HG03095 (cell line): ENCODE measurements around the gene CTXN1.

Source experiments
- ATAC-seq: cut with Tn5 transposase; IDR thresholded peaks from one replicate; pipeline ENCODE4 v1.9.1; 2021; ENCODE audit warnings: moderate library complexity; ENCODE audit not compliant: unreplicated experiment

The CTXN1 gene

DNA sequence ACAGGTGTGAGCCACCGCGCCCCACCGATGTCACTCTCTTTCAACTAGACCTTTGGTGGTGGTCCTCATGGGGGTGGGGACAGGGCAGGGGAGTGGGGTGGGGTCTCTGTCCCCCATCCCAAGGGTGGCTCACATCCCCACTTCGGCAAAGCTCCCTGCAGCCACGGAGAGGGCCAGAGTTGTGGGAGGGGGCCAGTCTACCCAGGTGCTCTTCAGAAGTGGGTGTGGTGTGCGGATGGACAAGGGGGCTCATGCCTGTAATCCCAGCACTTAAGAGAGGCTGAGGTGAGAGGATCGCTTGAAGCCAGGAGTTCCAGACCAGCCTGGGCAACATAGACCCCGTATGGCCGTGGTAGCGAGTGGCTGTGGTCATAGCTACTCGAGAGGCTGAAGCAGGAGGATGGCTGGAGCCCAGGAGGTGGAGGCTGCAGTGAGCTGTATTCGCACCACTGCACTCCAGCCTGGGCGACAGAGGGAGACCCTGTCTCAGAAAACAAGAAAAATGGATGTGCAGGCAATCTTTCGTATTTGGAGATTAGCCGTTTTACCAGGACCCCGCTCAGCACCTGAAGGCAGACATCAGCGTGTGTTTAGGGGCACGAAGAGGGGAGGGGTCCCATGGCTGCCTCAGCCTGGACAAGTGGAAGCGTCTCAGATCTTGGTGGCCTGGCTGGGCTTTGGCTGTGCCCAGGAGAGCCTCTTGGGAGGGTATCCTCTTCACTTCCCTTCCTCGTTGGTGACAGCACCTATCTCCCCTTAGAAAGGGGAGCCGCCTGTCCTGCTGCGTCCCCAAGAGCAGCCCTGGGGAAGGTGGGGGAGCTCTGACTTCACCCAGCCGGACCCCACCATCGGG lies 10.5 kb downstream of the CTXN1 start:
- no peak for ATAC-seq

DNA sequence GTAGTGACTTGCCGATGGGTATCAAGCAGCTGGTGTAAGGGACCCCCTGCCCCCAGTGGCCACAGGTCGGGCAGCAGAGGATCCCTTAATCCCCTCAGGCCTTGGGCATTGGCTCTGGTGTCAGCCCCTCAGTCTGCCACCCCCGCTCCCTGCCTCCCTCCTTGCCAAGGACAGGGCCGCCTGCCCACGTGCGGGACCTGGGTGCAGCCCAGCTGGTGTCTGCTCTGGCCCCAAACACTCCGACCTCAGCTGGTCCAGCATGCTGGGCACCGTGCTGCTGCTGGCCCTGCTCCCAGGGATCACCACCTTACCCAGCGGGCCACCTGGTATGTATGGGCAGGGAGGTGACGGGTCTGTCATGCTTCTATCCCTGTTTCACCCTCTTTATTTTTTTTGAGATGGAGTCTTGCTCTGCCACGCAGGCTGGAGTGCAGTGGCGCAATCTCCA lies 11.3 kb downstream of the CTXN1 start, which contains the start of gene TGFBR3L:
TSS of gene TGFBR3L (plus strand) at position 233 of the 448 bp plus-strand sequence.
- no peak for ATAC-seq

DNA sequence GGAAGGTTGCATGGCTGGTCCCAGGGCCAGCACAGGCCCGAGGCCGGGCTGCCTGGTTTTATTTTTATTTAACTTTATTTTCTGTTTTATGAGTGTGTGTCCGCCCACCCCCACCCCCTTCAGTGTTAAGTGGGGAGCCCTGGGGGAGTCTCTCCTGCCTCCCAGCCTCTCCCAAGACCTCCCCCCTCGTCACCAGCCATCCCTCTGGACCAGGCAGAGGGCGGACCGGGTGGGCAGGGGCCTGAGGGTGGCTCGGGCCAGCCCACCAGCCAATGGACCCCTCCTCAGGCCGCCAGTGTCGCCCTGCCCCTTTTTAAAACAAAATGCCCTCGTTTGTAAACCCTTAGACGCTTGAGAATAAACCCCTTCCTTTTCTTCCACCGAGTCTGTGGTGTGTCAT lies 11.8 kb downstream of the CTXN1 start:
- no peak for ATAC-seq

DNA sequence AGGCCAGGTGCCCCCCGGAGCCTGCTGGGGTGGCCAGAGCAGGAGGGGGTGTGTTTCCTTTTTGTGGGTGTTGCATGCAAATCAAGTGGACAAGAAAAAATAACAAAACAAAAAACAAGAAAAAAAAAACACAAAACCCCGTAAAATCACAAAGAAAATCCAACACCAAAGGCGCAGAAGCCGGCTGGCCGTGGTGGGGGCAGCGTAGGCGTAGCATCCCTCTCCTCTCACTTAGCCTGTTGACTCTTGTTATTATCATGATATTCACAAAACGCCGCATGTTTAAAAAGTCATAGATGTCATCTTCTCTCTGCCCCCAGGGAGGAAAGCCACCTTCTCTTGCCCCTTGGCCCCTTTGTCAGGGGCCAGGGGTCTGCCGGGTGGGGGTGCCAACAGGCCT lies 12.3 kb downstream of the CTXN1 start:
- no peak for ATAC-seq

DNA sequence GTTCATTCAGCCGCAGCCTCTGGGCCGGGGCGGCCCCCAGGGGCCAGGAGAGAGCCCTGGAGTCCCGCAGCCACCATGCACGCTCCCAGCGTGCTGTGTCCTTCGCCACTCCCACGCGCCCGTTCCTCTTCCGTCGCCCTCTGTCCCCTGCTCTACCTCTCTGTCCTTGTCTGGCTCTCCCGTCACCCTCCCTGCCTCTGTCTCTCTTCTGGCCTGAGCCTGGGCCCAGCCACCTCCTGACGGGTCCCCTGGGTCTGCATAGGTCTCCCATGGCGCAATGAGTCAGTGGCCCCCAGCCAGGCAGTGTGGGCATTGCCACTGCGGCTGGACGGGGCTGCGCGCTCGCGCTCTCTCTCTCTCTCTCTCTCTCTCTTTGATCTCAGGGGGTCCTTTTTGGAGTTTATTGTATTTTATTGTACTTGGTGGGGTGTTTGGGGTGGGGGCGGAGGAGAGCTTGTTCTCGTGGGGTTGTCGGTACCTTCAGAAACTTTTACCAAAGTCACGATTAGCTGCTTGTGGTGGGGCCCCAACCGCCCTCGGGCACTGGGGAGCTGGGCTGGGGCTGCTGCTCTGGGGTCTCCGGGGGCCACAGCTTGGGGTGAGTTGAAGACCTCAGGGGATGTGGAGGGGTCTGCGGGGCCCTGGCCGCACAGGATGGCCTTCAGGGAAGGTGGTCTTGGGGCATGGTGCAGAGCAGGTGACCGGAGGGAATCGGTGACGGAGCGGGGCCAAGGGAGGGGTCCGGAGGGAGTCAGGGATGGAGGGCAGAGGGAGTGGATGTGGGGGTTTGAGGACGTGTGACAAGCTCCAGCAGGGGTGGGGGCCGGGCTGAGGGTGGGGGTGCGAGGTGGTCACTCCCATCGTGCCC lies 13.0 kb downstream of the CTXN1 start:
- ATAC-seq, result no peak

DNA sequence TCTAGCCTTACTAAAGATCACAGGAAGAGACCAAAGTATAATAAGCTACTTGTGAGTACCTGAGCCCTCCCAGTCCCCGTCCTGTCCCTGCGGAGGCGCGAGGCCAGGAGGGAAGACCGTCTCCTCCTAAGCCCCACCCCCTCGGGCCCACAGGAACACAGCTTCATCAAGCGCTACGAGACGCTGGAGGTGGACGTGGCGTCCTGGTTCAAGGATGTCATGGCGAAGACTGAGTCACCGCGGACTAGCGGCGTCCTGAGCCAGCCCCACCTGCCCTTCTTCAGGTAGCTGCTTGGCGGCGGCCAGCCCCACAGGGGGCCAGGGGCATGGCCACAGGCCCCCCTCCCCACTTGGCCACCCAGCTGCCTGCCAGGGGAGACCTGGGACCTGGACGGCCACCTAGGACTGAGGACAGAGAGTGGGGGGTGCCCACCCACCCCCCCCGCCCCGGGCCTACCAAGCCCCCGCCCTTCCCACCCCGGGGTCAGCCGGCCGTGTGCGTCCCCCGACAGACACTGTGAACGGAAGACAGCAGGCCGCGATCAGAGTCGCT lies 13.7 kb downstream of the CTXN1 start:
- no peak for ATAC-seq

DNA sequence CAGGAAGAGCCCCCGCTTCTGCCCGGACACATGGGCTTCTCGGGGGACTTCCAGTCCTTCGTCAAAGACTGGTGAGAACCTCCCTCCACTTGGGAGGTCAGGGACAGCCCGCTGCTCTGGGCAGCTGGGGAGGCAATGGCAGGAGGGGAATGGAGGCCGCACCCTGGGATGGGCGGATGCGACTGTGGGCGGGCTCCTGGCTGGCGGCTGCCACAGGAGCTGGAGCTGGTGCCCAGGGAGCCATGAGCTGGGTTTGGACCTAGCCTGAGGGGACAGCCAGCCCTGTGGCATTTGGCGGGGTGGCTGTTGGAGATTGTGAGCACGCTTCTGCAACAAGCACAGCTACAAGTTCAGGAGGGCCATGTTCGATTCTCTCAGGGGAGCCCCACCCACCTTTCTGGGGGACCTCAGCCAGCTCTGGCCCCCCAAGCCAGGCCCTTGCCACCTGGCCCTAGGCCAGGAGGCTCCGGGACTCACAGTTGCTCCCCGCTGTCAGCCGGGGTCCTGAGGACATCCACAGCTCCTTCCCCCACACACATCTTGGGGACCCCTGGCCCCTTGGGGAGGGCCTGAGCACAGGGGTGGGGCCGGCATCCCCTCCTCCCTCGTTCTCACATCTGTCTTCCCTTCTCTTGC lies 14.3 kb downstream of the CTXN1 start:
- no peak for ATAC-seq

DNA sequence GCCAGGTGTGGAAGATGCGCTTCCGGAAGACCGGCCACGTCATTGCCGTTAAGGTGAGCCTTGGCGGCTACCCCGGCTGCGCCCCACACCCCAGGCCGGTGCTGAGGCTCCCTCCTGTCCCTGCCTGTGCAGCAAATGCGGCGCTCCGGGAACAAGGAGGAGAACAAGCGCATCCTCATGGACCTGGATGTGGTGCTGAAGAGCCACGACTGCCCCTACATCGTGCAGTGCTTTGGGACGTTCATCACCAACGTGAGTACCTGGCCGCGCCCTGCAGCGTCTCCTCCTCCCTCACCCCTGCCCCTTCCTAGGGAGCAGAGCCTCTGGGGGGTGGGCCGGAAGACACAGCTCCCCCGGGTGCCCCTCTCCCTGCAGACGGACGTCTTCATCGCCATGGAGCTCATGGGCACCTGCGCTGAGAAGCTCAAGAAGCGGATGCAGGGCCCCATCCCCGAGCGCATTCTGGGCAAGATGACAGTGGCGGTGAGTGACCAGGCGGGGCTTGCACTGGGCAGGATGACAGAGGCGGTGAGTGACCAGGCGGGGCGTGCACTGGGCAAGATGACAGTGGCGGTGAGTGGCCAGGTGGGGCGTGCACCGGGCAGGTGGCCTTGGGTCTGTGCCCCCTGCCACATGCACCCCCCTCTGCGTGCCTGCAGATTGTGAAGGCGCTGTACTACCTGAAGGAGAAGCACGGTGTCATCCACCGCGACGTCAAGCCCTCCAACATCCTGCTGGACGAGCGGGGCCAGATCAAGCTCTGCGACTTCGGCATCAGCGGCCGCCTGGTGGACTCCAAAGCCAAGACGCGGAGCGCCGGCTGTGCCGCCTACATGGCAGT lies 15.4 kb downstream of the CTXN1 start:
- no peak for ATAC-seq

DNA sequence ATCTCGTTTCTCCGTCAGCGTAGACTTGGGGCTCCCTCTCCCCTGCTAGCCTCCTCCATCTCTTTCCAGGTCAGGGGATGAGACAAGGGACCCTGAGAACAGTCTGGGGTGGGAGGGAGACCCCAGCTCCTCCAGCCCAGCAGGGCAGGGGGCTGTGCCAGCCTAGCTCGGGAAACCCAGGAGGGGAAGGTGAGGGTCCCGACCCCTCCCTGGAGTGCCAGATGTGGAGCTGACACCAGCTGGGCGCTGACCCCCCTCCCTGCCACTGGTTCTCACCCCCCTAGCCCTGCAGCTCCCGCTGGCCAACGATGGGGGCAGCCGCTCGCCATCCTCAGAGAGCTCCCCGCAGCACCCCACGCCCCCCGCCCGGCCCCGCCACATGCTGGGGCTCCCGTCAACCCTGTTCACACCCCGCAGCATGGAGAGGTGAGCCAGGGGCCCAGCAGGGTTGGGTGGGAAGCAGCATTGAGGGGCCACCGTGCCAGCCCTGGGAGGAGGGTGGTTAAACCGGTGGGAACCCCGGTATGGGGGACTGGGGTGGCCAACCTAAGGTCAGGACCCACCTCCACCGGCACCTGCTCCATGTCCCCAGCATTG lies 16.4 kb downstream of the CTXN1 start:
- no peak for ATAC-seq

DNA sequence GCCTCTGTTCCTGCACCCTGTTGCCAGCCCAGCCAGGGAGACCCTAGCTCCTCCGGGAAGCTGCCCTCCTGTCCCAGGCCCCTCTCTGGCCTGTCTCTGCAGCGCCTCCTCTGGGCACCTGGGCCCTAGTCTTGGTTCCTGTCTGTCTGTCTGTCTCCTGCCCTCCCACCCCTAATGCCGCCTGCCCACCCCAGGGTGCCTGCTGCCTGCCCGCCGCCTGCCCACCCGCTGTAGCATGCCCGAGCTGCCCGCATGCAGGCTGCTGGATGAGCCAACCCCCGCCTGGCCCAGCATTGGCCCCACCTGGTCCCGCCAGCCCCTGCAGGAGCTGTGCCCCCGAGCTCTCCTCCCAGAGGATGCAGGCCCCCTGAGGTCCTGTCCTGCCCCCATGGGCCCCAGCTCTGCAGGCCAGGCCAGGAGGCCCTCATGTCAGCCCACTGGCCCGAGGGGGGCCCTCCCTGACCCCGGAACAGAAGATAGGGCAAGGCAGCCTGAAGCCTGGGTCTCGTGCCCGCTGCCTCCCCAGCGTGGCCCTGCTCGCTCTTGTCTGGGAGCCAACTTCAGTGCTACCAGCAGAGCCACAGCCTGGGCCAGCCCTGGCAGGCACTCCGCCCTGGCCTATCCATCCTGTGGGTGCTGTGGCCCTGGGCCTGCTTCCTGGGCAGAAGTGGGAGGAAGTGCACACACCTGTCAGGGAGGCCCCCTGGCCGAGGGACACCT lies 17.0 kb downstream of the CTXN1 start:
- ATAC-seq, result no peak

DNA sequence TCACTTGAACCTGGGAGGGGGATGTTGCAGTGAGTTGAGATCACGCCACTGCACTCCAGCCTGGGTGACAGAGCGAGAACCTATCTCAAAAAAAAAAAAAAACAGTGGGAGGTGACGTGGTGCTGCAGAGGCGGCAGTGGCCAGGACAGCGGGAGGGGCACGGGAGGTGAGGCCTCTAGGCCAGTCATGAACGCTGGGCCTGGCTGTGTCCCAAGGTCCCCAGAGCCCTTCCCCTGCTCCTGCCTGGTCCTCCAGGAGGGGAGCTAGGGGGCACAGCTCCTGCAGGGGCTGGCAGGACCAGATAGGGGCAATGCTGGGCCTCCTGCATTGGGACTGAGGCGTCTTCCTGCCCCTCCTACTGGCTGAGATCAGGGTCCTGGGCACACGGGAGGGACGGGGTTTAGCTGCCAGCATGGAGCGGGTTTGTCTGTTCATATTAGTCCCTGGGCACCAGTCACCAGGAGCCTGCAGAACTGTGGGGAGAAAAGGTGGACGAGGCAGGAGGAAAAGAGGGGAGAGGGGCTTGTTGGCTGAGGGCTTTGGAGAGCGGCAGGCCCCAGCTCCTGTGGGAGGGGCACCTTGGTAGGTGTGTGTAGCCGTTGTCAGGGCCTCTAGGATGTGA lies 17.7 kb downstream of the CTXN1 start:
- no peak for ATAC-seq

DNA sequence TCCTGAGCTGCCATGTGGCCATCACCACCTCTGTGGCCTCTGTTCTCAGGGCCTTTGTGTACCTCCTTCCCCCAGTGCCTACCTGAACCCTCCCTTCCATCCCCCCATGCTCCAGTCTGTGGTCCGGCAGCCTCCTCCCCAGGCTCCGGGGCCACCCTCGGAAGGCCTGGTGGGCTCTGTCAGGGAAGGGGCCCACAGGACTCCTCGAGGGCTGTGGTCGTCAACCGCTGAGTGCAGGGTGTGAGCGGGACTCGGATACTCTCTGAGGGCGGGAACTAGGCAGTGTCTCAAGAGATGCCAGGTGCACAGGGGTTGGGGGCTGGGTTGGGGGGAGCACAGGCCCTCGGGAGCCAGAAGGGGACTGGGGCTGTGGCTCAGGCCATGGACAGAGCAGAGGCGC lies 18.4 kb downstream of the CTXN1 start:
- no peak for ATAC-seq

DNA sequence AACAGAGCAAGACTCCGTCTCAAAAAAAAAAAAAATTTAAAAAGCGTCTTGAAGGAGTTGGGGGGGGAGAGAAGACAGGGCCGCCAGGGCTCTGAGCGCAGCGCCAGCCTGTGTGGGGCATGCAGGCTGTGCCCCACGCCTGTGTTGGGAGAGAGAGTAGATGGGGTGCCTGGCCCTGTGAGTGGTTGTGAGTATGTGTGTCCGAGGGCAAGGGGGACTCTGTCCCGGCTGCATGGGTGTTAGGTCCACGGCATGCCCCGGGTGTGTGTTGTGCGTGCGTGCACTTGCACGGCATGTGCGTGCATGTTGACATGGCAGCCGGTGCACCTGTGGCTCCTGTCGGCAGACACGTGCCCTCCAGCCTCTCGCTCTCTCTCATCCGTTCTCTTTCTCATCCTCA lies 18.8 kb downstream of the CTXN1 start:
- ATAC-seq, result no peak

DNA sequence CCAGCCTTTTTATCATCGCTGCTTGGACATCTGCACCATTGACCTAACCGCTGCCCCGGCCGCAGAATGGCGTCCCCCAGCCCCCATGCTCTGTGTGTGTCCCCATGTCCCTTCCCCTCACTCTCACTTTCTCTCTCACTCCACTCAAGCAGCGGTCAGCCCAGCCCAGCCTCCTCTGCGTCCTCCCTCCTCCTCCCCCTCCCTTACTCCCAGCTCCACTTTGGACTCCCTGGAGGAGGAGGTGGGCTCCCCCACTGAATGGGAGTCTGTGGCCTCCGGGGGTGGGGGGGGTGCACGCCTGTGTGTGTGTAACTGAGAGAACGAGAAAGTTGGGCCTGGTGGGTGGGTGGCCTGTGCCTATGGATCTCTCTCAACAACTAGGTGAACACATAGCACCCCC lies 20.1 kb downstream of the CTXN1 start:
- no peak for ATAC-seq

DNA sequence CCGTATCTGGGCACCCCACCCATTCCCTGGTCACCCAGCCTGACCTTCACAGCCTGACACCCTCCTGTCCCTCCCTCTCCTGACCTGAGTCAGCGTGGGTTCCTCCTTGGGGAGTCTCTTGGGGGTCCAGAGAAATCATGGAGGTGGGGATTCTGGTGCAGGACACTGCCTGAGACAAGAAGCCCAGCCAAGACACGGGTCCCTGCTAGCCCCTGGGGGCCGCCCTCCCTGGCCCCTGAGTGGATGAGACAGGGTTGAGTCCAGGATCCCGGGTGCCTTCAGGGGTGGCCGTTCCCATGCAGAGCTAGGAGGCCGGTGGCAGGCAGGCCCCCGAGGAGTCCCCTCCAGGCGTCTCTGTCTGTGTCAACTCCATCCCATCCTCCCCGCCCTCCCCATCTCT lies 20.7 kb downstream of the CTXN1 start:
- ATAC-seq, result no peak

DNA sequence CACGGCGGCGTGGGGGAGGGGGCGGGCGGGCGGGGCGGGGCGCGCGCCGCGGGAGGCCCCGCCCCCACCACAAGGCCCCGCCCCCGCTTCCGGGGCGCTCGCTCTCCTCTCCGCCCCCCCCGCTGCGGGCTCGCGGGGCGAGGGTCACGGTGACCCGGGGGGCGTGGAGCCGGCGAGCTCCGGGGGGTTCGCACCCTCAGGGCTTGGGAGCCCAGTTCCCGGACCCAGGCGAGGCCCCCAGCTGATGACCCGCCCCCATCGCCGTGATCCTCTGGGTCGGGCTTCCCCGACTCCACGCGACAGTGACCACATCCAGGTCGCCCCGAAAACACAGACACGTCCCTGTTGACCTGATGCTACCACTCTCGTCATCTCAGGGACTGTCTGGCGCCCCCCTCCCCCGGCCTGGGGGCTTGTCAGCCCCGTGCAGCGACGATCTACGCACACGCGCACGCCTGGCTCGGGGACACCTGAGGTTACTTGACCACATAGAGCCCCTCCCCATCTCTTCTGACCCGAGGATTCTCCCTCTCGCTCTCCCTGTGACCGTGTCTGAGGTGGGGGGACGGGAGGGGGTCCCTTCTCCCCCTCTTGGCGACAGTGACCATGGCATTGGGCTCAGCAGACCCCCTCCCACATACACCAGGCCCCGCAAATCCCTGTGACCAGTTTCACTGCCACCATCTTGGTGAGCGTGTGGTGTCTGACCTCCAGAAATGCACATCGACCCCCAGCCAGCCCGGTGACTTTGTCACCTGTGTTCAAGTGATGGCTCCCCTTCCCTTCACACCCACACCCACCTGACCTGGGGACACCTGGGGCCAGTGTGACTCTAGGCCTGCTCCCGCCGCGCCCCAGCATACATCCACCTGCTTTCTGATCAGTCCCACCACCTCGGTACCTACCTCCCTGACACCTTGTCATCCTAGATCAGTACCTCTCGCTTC lies 21.6 kb downstream of the CTXN1 start:
- peak; percentile 23 for ATAC-seq

DNA sequence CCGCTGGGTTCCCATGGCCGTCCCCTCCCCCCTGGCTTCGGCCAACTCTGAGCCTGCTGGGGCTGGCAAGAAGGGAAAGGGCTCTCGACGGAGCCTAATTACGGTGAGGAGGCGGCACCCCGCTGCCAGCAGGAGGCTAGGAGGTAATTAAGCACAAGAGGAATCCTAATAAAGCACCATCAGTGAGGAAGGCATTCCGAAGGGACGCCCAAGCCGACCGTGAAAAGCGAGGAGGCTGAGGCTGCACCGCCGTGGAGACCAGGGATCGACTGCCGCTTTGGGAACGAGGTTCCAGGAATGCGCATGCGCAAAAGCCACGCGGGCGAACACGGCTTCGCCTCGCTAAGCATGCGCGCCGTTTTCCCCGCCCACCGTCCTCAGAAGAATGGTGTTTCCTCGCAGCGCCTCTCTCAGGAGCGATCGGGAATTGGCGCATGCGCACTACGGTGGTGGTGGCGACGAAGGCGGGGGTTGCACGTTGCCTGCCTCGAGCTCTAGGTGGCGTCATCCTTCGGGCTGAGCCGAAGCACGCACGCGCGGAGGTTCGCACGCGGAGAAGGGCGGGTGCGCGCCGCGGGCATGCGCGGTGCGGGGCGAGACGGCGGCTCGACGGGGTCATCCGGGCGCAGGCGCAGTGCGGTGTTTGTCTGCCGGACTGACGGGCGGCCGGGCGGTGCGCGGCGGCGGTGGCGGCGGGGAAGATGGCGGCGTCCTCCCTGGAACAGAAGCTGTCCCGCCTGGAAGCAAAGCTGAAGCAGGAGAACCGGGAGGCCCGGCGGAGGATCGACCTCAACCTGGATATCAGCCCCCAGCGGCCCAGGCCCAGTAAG lies 22.5 kb downstream of the CTXN1 start, which contains the start of gene MAP2K7:
TSS of gene MAP2K7 (plus strand) at position 634 of the 830 bp plus-strand sequence. CDS start at position 702, 68 bp downstream.
- peak; percentile 58 for ATAC-seq
